ENCODE data around the gene TMEFF1. TPM values are rescaled to one million over a fixed set of nuclear protein-coding genes. Genes with fewer than 3 reads are reported as not detected.

The TMEFF1 gene
- total and polyA plus RNA-seq, 12 donors: 0.14 to 1.8 (median 0.24) TPM; not detected in 8

- H3K4me3 ChIP-seq: no peak overlapping the region
- no peaks in the 10 kb centered on the region for H3K4me1 ChIP-seq (replicated peaks in 1 of 2)
- no peak for DNase-seq
- no peaks in the 10 kb centered on the region for H3K9me3 ChIP-seq (replicated peaks in 1 of 3)
- H3K36me3 ChIP-seq (replicated peaks in 1 of 2): no peaks in the 10 kb centered on the region
- H3K27me3 ChIP-seq: no peaks in the 10 kb centered on the region
- intact Hi-C loops (cut with DNase I): no loop called here
- WGBS, 4 donors: 90 to 99% (median 96%) methylated on average over 2 of the region's 2 CpGs
- TF ChIP-seq, protein P1, sequence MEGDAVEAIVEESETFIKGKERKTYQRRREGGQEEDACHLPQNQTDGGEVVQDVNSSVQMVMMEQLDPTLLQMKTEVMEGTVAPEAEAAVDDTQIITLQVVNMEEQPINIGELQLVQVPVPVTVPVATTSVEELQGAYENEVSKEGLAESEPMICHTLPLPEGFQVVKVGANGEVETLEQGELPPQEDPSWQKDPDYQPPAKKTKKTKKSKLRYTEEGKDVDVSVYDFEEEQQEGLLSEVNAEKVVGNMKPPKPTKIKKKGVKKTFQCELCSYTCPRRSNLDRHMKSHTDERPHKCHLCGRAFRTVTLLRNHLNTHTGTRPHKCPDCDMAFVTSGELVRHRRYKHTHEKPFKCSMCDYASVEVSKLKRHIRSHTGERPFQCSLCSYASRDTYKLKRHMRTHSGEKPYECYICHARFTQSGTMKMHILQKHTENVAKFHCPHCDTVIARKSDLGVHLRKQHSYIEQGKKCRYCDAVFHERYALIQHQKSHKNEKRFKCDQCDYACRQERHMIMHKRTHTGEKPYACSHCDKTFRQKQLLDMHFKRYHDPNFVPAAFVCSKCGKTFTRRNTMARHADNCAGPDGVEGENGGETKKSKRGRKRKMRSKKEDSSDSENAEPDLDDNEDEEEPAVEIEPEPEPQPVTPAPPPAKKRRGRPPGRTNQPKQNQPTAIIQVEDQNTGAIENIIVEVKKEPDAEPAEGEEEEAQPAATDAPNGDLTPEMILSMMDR (IDR thresholded peaks at IDR 0.05): no peak
- TF ChIP-seq POLR2A (IDR thresholded peaks at IDR 0.05): no peak
- no peak overlapping the region for H3K27ac ChIP-seq
These were observed 23.5 kb upstream of the TMEFF1 start for GRCh38 chr9:100449420-100449819.

DNA sequence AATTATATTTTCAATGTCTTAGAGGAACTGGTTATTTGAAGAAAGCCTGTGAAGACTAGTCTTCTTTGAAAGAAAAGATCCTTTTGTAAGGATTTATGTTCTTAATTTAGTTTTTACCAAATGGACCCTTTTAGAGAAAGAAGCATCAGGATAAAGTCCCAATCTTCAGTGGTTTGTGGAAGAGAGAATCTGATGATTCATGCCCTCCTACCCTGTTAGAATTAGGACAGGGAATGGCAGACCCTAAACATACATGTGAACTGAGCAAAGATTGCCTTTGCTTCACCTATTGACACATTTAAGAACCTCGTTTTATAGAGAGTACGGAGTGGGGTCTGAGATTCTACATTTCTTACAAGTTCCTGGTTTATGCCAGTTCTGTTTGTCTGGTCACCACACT, 20.1 kb upstream of the TMEFF1 start:
- DNase-seq: no peak
- H3K4me3 ChIP-seq: no peak overlapping the region
- intact Hi-C loops (cut with DNase I): no loop called here
- H3K27ac ChIP-seq: no peak overlapping the region
- no peaks in the 10 kb centered on the region for H3K9me3 ChIP-seq (replicated peaks in 1 of 3)
- no peaks in the 10 kb centered on the region for H3K4me1 ChIP-seq (replicated peaks in 1 of 2)
- H3K27me3 ChIP-seq: no peaks in the 10 kb centered on the region
- WGBS, 4 donors: 92 to 99% (median 96%) methylated on average over 2 of the region's 2 CpGs
- H3K36me3 ChIP-seq (replicated peaks in 1 of 2): no peaks in the 10 kb centered on the region
- no peak for TF ChIP-seq POLR2A (IDR thresholded peaks at IDR 0.05)
- TF ChIP-seq, protein P1 (IDR thresholded peaks at IDR 0.05): no peak

DNA sequence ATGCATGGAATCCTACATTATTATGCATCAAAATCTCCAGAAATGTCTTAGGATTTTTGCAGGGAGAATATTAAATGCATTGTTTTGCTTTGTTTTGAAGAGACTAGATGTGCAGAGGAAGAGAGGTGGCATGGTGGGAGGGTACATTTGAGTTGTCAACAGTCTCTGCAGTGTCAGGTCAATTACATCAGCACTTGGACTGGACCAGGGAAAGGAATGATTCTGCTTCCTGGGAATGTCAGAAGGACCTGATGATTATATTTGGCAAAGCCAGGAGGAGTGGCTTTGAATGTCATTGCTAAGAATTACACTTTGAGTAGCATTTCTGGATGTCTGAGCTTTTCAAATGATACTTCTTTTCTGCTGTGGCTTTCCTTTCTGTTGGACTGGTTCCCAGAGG, 17.5 kb upstream of the TMEFF1 start:
- no peak for DNase-seq
- no peak overlapping the region for H3K4me3 ChIP-seq
- intact Hi-C loops (cut with DNase I): no loop called here
- no peak overlapping the region for H3K27ac ChIP-seq
- H3K27me3 ChIP-seq: no peaks in the 10 kb centered on the region
- TF ChIP-seq, protein P1 (IDR thresholded peaks at IDR 0.05): no peak
- no peak for TF ChIP-seq POLR2A (IDR thresholded peaks at IDR 0.05)
- H3K4me1 ChIP-seq (replicated peaks in 1 of 2): no peaks in the 10 kb centered on the region
- H3K36me3 ChIP-seq (replicated peaks in 1 of 2): no peaks in the 10 kb centered on the region
- H3K9me3 ChIP-seq (replicated peaks in 1 of 3): no peaks in the 10 kb centered on the region

DNA sequence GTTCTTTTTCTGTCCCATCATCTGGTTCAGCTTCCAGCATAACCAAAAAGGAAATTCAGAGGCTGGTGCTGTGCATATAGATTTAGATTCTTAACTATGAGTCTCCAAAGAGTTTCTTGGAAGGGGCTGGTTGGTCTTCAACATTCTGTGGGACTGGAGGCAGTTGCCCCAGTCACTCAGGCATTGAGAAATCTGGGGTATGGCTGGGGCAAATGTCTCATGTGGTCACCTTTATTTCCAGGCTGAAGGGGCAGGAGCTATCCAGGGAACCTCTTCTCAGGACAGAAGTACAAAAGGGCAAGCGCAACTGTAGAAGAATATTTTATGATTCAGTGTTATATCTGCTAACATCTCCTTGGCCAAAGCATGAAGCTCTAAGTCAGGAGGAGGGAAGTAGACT, 15.4 kb upstream of the TMEFF1 start:
- Histone ChIP-seq H3K9me3 (replicated peaks in 1 of 3) (no peaks in the 10 kb centered on the region), H3K36me3 (replicated peaks in 1 of 2) (no peaks in the 10 kb centered on the region), H3K27ac (no peak overlapping the region), H3K4me3 (no peak overlapping the region), H3K4me1 (replicated peaks in 1 of 2) (no peaks in the 10 kb centered on the region), H3K27me3 (no peaks in the 10 kb centered on the region)
- intact Hi-C loops (cut with DNase I): no loop called here
- no peak for DNase-seq
- 98 to 100% (median 100%) methylated on average over 1 of the region's 1 CpG for WGBS, 4 donors
- TF ChIP-seq, protein P1 (IDR thresholded peaks at IDR 0.05): no peak
- no peak for TF ChIP-seq POLR2A (IDR thresholded peaks at IDR 0.05)
